ENCODE results near the gene FAM227A. TPM values are rescaled to one million over a fixed set of nuclear protein-coding genes. Genes with fewer than 3 reads are reported as not detected.

Gene FAM227A
- total and polyA plus RNA-seq, 2 of the 8 experiments (the other 6 are each of a cell fraction or from before 2014, with no cell fraction given) = 2.1 to 3.9 TPM

GRCh38 chr22:38578505-38578904 is 77.7 kb downstream of the FAM227A start:
- no peaks in the 10 kb centered on the region for H3K79me1 ChIP-seq (ENCODE audit: low read depth, low read length)
- no peaks in the 10 kb centered on the region for H3K36me3 ChIP-seq (ENCODE audit: control insufficient read depth in 2 of 4, insufficient read depth in 4 of 4, low read length in 3 of 4)
- H3K79me2 ChIP-seq (ENCODE audit: control insufficient read depth in 1 of 2, insufficient read depth in 2 of 2, low read length in 2 of 2) = no peaks in the 10 kb centered on the region
- ChIA-PET POLR2A (ENCODE audit: partially characterized antibody) (no interaction called here), CTCF (ENCODE audit: partially characterized antibody) (interaction anchor here (1.0 kb wide), 1 partner anchor 83 kb away, joined by 3 read pairs; no protein-coding TSS in a partner anchor)
- no peaks in the 10 kb centered on the region for H3K27me3 ChIP-seq (replicated peaks in 1 of 4; ENCODE audit: control insufficient read depth in 3 of 4, extremely low read depth in 1 of 4, insufficient read depth in 3 of 4, low read length in 3 of 4)
- no peaks in the 10 kb centered on the region for H3K4me1 ChIP-seq (replicated peaks in 1 of 4; ENCODE audit: control insufficient read depth in 3 of 4, insufficient read depth in 4 of 4, low read length in 3 of 4)
- 0 out of 7 replicates have a peak overlapping the region, but pooled peaks of 1 of the 4 experiments have one; percentile 7 for H3K9ac ChIP-seq (replicated peaks in 1 of 4; ENCODE audit: extremely low read depth in 1 of 4, low read depth in 3 of 4, low read length in 3 of 4)
- no peak overlapping the region for H2BK120ac ChIP-seq (replicated peaks; ENCODE audit: low read depth, low read length)
- H2BK12ac ChIP-seq (ENCODE audit: low read depth, low read length) = no peak overlapping the region; the same call in 1 of the 2 replicates
- H4K5ac ChIP-seq (ENCODE audit: insufficient read length, low read depth, low read length) = no peak overlapping the region
- H4K91ac ChIP-seq (replicated peaks; ENCODE audit: insufficient read length, low read length) = no peak overlapping the region
- FAIRE-seq (no peak), DNase-seq (ENCODE audit: low read depth in 1 of 2, low spot score in 2 of 2) (no peak)
- 86% methylated on average over 5 of the region's 5 CpGs; no CpG with 5 or more reads in 1 of the 2 experiments for WGBS, 2 experiments (ENCODE audit: extremely low coverage in 1 of 2, insufficient coverage in 1 of 2, insufficient read length in 1 of 2, insufficient replicate concordance in 2 of 2, low coverage in 1 of 2, low lambda C conversion rate in 2 of 2, missing lambda C conversion rate in 1 of 2)
- no peak overlapping the region for H3K18ac ChIP-seq (ENCODE audit: extremely low read depth, low read length)
- no peaks in the 10 kb centered on the region for H3K23me2 ChIP-seq (ENCODE audit: low read depth, low read length)
- TF ChIP-seq ASH2L (IDR thresholded peaks at IDR 0.05; ENCODE audit: low read length) = no peak
- no peak for TF ChIP-seq SIN3A (conservative IDR thresholded peaks at IDR 0.05 in 1 of 2, IDR thresholded peaks at IDR 0.05 in 1 of 2; ENCODE audit: low read depth in 1 of 2, low read length in 2 of 2)
- no peak for TF ChIP-seq CHD1 (IDR thresholded peaks at IDR 0.05; ENCODE audit: low read depth, low read length)
- TF ChIP-seq CHD2 (IDR thresholded peaks at IDR 0.05; ENCODE audit: low read length) = no peak
- no peak for TF ChIP-seq CEBPB (IDR thresholded peaks at IDR 0.05; ENCODE audit: low read depth, low read length)
- TF ChIP-seq BACH1 (IDR thresholded peaks at IDR 0.05; ENCODE audit: low read length) = no peak
- TF ChIP-seq POLR2A (IDR thresholded peaks at IDR 0.05; ENCODE audit: control extremely low read depth in 1 of 2, low read depth in 2 of 2, low read length in 2 of 2) = no peak
- TF ChIP-seq POLR2AphosphoS5 (IDR thresholded peaks at IDR 0.05; ENCODE audit: low read depth, low read length) = no peak
- TF ChIP-seq RAD21 (IDR thresholded peaks at IDR 0.05 in 1 of 2, conservative IDR thresholded peaks at IDR 0.05 in 1 of 2; ENCODE audit: low read depth in 2 of 2, low read length in 2 of 2) = no peak
- TF ChIP-seq, protein P1, sequence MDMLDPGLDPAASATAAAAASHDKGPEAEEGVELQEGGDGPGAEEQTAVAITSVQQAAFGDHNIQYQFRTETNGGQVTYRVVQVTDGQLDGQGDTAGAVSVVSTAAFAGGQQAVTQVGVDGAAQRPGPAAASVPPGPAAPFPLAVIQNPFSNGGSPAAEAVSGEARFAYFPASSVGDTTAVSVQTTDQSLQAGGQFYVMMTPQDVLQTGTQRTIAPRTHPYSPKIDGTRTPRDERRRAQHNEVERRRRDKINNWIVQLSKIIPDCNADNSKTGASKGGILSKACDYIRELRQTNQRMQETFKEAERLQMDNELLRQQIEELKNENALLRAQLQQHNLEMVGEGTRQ (IDR thresholded peaks at IDR 0.05; ENCODE audit: low read length) = no peak
- no peak for TF ChIP-seq SP2 (IDR thresholded peaks at IDR 0.05; ENCODE audit: low read length)
- TF ChIP-seq CREB1 (IDR thresholded peaks at IDR 0.05) = no peak
- no peak for TF ChIP-seq SAP30 (IDR thresholded peaks at IDR 0.05; ENCODE audit: insufficient read depth, insufficient replicate concordance, low read length)
- H3K4ac ChIP-seq (replicated peaks; ENCODE audit: insufficient read length, low read depth, low read length) = no peak overlapping the region
- H2AFZ ChIP-seq (ENCODE audit: low read length) = no peak overlapping the region
- no peak overlapping the region for H3K27ac ChIP-seq (ENCODE audit: low read depth, low read length)
- H3K56ac ChIP-seq (replicated peaks; ENCODE audit: insufficient read length, low read depth, low read length) = no peak overlapping the region
- H2AK5ac ChIP-seq (ENCODE audit: low read depth, low read length) = no peak overlapping the region
- H3K4me3 ChIP-seq (ENCODE audit: extremely low read depth in 1 of 4, insufficient read depth in 2 of 4, low read depth in 3 of 4, low read length in 4 of 4) = no peak overlapping the region
- H3K14ac ChIP-seq (ENCODE audit: insufficient read length) = no peak overlapping the region
- no peaks in the 10 kb centered on the region for H4K20me1 ChIP-seq (replicated peaks in 1 of 2; ENCODE audit: control insufficient read depth in 1 of 2, insufficient read depth in 2 of 2, low read length in 2 of 2)
- H2BK20ac ChIP-seq (ENCODE audit: low read length) = no peak overlapping the region
- H2BK15ac ChIP-seq (ENCODE audit: low read length) = no peak overlapping the region
- no peak overlapping the region for H4K8ac ChIP-seq (ENCODE audit: extremely low read depth, insufficient read depth, low read length)
- H3K4me2 ChIP-seq (ENCODE audit: insufficient read depth in 1 of 2, low read depth in 2 of 2, low read length in 2 of 2) = no peak overlapping the region
- no peak overlapping the region for H2BK5ac ChIP-seq (ENCODE audit: low read depth, low read length)
- no peak overlapping the region for H3K23ac ChIP-seq (ENCODE audit: insufficient read length)
- H3K9me3 ChIP-seq (ENCODE audit: insufficient read depth in 2 of 2, low read depth in 1 of 2, low read length in 1 of 2) = no peaks in the 10 kb centered on the region
